H1 (cell line): Measurements from ENCODE around the gene CCDC47.

ENCODE experiments used
- ASH2L ChIP-seq: fragments of 200-600, 300-600 bp; sonication (generic); IDR thresholded peaks from one replicate; pipeline ENCODE4 v1.7.1; 2017; ENCODE audit warnings: low read length
- BCL11A ChIP-seq, 2 experiments: IDR thresholded peaks; one replicate each; pipeline ENCODE4 v1.6.1; 2011; ENCODE audit warnings: low read depth in 2 of 2, low read length in 2 of 2, mild to moderate bottlenecking in 2 of 2
- BRCA1 ChIP-seq: IDR thresholded peaks from 2 replicates; pipeline ENCODE4 v1.6.1; 2012; ENCODE audit warnings: low read depth, low read length, improper control_type of control experiment
- CEBPB ChIP-seq: IDR thresholded peaks from 2 replicates; pipeline ENCODE4 v1.6.1; 2012; ENCODE audit warnings: low read depth, low read length
- CHD1 ChIP-seq: IDR thresholded peaks from 2 replicates; pipeline ENCODE4 v1.6.1; 2012; ENCODE audit warnings: low read depth, low read length, improper control_type of control experiment
- CTCF ChIP-seq, 3 experiments: IDR thresholded peaks; 1 replicate in 2 of 3; 2 replicates in 1 of 3; pipeline versions ENCODE4 v1.5.1 to v1.6.1; 2011; ENCODE audit warnings: low read length in 3 of 3, mild to moderate bottlenecking in 3 of 3, inconsistent platforms in 2 of 3, low read depth in 1 of 3, moderate library complexity in 1 of 3; ENCODE audit not compliant: insufficient read depth in 1 of 3; ENCODE audit errors: control extremely low read depth in 1 of 3
- FOSL1 ChIP-seq: IDR thresholded peaks from 2 replicates; pipeline ENCODE4 v1.6.1; 2011; ENCODE audit warnings: mild to moderate bottlenecking, low read depth, low read length, moderate library complexity; ENCODE audit not compliant: insufficient read depth
- HDAC2 ChIP-seq, 2 experiments: fragments of 300-600 bp in 1 of 2; sonication (generic) in 1 of 2; IDR thresholded peaks; 2 replicates each; pipeline ENCODE4 v1.6.1; 2011 to 2012; ENCODE audit warnings: low read depth in 2 of 2, low read length in 2 of 2, mild to moderate bottlenecking in 2 of 2, moderate library complexity in 2 of 2, borderline replicate concordance in 1 of 2, inconsistent platforms in 1 of 2
- POLR2A ChIP-seq, 2 experiments: IDR thresholded peaks; 1 replicate in 1 of 2; 2 replicates in 1 of 2; pipeline ENCODE4 v1.6.1; 2011; ENCODE audit warnings: low read depth in 2 of 2, low read length in 2 of 2, mild to moderate bottlenecking in 2 of 2; ENCODE audit errors: control extremely low read depth in 1 of 2
- POLR2AphosphoS5 ChIP-seq: IDR thresholded peaks from 2 replicates; pipeline ENCODE4 v1.6.1; 2011; ENCODE audit warnings: low read depth, low read length
- RAD21 ChIP-seq, 2 experiments: IDR thresholded peaks in 1 of 2; conservative IDR thresholded peaks in 1 of 2; 2 replicates each; pipeline ENCODE4 v1.6.1; 2011; ENCODE audit warnings: low read depth in 2 of 2, low read length in 2 of 2, improper control_type of control experiment in 1 of 2, inconsistent platforms in 1 of 2, mild to moderate bottlenecking in 1 of 2, moderate library complexity in 1 of 2
- SP2 ChIP-seq: IDR thresholded peaks from 2 replicates; pipeline ENCODE4 v1.6.1; 2012; ENCODE audit warnings: mild to moderate bottlenecking, low read length, inconsistent platforms
- YY1 ChIP-seq: IDR thresholded peaks from 2 replicates; pipeline ENCODE4 v1.6.1; 2011; ENCODE audit warnings: low read depth, mild to moderate bottlenecking, low read length

GRCh38 chr17:63741408-63742173 lies 31.8 kb downstream of the CCDC47 start, which contains the start of gene STRADA:
- TF ChIP-seq FOSL1 = 0 out of 2 replicates have a peak, but pooled peaks have one; percentile 60
- TF ChIP-seq CTCF (IDR thresholded peaks at IDR 0.05; ENCODE audit: control extremely low read depth in 1 of 3, insufficient read depth in 1 of 3, low read depth in 1 of 3, low read length in 3 of 3) = no peak
- 0 out of 2 replicates have a peak, but pooled peaks have one; percentile 8 for TF ChIP-seq YY1
- peak; percentile 62 for TF ChIP-seq POLR2AphosphoS5
- TF ChIP-seq SP2 = no peak
- TF ChIP-seq ASH2L = peak; percentile 35
- no peak for TF ChIP-seq BRCA1
- no peak for TF ChIP-seq BCL11A (IDR thresholded peaks at IDR 0.05; ENCODE audit: low read depth in 2 of 2, low read length in 2 of 2)
- TF ChIP-seq CEBPB = no peak
- peak in 1 of 2 experiments; percentile 88; a peak in 2 of 3 replicates for TF ChIP-seq POLR2A (IDR thresholded peaks at IDR 0.05; ENCODE audit: control extremely low read depth in 1 of 2, low read depth in 2 of 2, low read length in 2 of 2)
- TF ChIP-seq RAD21 (IDR thresholded peaks at IDR 0.05 in 1 of 2, conservative IDR thresholded peaks at IDR 0.05 in 1 of 2; ENCODE audit: low read depth in 2 of 2, low read length in 2 of 2) = no peak
- TF ChIP-seq HDAC2 (IDR thresholded peaks at IDR 0.05; ENCODE audit: borderline replicate concordance in 1 of 2, low read depth in 2 of 2, low read length in 2 of 2) = 0 out of 4 replicates have a peak, but pooled peaks of 1 of the 2 experiments have one; percentile 25
- no peak for TF ChIP-seq CHD1
